Esophagus mucosa (tissue), 1 donor: ENCODE measurements around the gene HOXA11. TPM values are rescaled to one million over a fixed set of nuclear protein-coding genes. Genes with fewer than 3 reads are reported as not detected.

Experiments
- ATAC-seq: fragments of 200-7000 bp; cut with Tn5 transposase; one replicate; pipeline ENCODE4 v1.9.1; 2020
- total RNA-seq: library from RNA; stranded (reverse); gene quantifications from one replicate; pipeline ENCODE4 v1.2.4, GENCODE V29; 2023
- donor health status: DM: yes; HTN: yes; CAD: no.

Gene HOXA11
- total RNA-seq, 1 donor from 2014 or later: not detected

DNA sequence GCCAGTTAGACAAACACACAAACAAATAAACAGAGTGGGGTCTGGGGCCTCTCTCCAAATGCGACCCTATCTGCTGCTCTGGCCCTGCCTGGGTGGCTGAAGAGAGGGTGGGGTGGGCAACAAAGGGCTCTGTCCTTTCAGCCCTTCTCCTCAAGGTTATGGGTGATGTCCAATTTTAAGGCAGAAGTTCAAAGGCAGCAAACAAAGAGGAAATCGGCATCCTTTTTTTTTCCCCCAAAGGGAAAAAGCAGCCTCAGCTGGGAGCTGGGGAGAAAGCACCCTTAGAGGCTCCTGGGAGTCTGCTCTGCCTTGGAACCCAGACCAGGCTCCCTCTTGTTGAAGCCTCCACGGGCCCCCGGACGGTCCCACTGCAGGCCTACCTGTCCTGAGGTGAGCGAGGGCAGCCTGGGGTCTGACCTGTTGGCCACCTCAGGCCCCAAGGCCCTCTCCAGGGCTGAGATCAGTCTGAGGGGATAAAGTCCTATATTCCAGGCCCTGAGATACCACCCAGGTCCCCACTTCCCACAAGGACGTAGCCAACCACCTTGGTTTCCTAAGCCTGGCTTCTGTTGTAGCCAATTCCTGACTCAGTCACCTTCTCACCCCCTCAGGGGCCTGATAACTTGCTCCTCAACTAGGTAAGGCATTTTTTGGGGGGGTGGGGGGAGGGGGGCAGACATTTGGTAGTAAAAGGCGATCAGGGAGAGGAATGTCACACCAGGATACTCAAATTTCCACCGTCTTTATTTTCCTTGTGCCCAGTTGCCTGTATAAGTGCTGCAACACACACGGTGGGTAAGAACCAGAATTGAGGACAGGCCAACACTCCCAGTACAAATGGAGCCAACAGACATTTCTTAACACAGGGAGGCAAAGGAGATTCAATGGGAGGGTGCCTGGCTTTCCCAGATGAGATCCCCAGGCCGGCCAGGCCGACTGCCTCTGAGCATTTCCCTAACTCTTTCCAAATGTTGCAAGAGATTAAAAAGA lies 4.3 kb downstream of the HOXA11 start:
- ATAC-seq: no peak

DNA sequence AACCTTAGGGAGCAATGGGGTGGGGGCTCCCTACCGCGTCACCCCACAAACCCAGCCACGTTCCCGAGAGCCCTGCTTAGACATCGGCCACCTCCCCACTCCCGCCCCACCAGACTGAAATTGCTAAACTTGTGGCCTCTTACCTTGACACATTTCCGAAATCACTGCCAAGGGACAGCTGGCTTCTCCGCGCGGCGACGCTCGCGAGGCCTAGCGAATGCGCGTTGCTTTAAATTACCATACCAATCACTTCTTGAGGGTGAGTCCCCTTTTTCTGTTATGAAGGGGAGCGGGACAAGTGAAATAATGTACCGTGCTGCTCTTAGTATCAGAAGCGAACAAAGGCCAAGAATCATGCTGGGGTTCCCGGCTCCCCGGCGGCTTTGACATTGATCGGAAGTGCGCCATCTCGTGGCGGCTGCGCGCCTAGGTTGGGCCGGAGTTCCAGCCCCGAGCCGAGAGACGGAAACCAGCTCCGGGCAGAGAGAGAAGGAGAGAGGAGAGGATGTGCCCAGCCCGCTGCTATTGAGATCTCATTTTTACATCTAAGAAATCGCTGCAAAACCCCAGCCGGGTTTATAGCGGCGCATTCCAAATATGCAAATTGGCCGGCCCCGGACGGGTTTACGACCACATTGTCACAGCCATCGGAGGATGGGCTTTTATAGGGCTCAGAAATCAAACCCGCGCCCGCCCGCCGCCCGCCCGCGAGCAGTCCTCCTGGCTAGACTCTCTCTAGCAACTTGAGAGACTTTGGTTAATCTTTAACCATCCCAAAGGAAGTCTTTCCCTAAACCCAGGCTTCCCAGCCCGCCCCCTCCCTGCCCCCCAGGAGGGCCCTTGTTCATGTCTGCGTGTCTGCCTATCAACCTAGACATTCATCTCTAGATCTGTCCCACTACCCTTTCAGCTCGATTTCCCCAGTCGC lies 5.3 kb downstream of the HOXA11 start:
- ATAC-seq: peak; percentile 60

DNA sequence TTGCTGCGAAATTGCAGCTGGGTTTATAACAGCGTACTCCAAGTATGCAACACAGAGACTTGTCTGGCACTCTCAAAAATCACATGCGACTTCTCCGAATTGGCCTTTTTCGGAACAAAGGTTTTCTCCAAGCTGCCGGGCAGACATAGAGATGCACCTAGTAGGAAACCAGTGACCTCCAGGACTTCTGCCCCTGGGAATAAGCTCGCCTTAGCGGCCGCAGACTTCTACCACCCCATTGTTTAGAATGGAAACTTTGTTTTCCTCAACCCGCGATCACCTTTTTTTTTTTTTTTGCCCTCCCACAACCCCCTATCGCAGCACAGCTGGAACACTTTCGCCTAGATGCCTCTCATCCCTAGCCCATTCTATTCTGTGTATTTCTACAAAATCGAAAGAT lies 6.0 kb downstream of the HOXA11 start:
- no peak for ATAC-seq

DNA sequence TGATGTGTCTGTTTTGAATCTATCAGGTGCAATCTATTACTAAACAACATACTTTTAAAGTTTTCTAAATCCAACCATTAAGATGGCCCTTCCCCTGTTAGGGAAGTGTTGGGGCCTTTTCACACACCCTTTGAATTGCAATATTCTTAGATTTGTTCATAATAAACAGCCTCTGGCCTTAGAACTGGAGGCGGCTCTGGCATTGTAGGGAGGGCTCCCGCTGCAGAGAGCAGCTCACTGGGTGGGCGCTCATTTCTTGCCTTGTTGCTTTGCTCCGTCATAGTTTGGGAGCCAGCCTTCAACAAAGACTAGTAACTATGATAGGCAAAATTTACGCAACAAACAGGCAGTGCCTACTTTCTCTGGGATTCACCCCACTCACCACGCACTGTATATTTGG lies 6.7 kb downstream of the HOXA11 start:
- no peak for ATAC-seq

DNA sequence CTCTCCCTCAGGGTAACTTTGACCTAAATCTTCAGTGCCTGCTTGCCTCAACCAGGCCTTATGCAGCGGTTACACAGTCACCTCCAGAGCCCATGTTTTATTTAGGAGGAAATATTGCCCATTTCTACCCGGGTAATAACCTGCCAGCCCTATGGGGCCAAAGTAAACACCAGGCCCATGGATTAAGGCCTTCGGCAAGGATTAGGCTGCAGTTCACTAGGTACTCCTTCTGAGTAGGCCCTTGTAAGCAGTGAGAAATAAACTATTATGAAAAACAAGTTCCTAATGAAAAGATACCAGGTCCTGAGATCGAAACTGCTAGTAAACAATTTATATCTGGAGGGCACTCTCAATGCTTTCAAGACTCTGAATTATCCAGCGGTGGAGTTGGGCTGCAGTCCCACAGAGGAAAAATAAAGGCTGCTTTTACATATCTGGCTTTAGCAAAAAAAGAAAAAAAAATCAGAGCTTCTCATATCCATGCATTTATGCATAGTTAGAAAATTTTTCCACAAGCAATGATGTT lies 7.2 kb downstream of the HOXA11 start:
- no peak for ATAC-seq

DNA sequence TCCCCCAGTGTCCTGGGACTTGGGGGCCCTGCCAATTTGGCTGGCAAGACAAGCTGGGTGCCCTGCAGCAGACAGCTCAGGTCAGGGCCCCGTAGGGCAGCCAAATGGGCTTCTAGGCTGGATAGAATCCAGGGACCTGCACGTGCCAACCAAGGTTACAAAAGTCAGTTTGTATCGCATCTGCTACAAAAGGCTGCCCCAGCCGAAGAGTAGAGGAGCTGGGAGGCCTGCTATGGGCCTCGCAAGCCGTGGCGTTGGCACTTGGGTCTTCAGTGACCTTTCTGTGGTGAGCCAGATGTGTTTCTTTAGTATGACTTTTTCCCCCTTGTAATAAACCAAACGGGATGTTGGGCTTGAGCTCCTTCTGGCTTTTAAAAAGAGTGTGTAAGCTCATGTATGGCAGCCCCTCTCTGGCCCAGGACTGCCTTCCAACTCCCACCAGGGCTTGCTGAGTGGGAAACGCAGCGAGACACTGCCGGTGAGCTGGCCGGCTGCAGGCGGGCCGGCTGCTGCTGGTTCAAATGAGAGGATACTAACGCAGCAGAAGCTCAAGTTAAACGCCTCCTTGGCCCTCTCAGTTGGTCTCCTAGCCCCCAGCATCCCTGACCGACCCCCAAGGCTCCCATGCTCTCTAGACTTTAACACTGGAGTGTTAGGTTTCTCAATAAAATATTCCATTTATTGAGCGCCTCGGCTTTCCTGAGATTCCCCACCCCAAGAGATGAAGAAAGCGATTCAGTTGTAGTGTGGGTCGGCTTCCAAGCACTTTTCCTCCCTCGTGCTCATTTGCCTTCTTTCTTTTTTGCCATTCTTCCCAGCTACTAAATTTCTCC lies 7.9 kb downstream of the HOXA11 start:
- no peak for ATAC-seq

DNA sequence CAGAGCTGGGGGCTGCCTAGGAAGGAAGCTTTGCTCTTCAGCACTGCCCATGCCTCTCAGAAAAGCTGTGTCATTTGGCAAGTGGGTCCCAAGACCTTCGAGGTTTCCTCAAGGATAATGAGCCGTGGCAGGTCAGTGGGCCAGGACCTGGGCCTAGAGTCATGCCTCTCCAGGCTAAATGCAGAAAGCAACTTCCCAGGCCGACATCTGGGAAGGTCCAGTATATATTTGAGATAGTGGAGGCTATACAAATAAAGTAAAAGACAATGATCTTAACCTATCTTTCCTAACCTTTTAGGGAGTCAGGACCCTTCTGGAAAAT lies 8.5 kb downstream of the HOXA11 start:
- ATAC-seq: no peak

DNA sequence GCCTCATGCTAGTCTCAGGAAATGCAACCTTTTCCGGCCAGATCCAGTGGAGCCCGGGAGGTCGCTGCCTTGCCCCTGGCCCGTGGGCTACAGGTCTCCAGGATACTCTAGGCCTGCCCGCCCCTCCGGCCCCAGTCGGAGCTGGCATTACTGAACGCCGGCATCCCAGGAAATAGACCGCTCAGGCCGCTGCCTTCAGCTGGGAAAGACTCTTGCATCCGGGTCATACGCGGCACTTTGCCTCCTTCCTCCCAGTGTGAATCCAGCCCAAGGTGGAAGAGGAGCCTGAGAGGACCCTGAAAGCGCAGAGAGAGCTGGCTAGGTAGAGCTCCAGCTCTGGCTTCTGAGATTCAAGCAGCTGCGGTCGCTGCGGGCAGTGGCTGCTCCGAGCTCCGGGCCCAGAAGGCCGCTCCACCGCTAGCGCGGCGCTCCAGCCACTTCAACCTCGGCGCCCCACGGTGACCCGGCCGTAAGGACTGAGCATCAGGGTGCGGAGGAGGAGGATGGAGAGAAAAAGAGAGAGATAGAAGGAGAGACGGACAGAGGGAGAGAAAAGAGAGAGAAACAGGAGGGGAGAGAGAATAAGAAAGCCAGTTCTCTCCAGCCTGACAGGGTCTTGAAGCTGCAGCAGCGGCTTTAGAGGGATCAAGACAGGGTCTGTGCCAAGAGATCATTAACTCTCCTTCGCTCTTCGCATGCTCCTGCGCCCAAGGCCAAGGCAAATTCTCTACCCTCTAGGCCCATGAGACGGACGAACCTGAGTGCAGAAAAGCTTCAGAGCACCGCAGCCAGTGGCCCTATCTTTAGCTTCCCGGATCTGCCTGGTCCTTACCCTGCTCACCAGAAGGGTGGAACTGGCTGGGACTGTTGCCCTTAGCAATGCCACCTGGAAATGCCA lies 9.2 kb downstream of the HOXA11 start:
- no peak for ATAC-seq

DNA sequence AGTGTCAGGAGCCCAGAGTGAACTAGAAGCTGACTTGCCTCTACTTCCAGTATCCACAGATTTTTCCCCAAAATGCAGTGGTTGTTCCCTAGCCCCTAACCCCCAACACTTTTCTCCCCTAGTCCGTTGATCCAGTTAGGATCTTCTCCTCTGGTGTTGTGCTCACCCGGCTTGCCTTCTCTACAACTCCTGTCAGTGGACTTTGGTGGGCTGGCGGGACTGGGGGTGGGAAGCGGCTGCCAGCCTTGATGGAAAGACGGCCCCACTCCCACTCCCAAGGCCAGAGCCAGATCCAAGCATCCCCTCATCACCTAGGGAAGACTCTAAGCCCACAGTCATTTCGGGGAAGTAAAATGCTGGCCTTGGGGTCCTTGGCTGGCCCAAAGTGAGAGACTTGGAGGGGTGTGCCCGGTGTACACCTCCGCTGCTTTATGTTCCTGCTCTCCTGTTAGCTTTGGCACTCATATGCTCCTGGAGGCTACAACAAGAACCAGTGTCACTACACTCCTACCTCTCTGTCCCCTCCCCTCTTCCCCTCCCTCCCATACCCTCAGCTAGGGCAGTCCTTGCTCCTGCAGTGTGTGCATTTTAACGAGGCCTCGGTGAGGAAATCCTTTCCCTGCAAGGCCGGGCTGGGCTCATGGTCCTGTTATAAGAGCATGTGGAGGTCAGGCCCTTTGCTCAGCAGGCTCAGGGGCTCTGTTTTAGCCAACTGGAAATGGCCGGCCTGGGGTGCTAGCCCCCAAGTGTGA lies 10.0 kb downstream of the HOXA11 start:
- ATAC-seq: no peak

DNA sequence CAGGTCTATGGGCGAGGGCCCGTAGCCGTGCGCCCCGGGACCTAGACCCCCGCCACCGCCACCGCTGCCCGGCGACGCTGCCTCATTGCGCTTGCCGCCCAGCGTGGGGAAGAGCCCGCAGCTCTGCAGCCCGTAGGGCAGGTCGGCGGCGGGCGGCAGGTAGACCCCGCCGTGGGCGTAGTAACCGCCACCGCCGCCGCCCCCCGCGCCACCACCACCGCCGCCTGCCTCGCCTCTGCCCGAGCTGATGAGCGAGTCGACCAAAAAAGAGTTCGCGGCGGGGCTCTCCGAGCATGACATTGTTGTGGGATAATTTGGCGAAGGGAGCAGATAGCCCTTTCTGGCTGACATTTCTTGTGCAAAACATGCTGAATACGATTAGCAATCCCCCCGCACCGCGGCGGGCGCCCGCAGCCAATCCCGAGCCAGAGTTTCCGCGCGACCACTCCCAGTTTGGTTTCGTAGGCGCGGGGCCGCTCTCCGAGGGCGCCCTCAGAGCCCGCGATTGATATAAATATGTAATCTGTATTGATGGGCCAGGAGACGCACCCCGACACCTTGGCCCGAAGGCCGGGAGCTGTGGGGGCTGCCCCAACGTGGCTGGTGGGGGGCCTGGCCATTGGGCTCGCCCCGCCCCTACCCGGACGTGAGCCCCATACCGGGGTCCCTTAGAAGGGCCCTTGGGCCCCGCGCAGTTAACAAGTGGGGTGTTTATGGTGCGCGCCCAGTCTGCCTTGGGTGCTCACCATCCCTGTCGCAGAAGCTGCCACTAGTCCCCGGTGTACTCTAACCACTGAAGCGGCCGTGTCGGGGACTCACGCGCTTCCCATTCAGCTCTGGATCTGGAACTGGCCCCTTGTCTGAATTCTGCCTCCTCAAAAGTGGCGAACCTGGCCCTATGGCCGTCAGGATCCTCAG lies 10.8 kb downstream of the HOXA11 start, which contains the start of gene HOXA10:
HOXA10 (minus strand) TSS at position 365 of the 918 bp plus-strand sequence; CDS start at position 351, 14 bp downstream.
- no peak for ATAC-seq

DNA sequence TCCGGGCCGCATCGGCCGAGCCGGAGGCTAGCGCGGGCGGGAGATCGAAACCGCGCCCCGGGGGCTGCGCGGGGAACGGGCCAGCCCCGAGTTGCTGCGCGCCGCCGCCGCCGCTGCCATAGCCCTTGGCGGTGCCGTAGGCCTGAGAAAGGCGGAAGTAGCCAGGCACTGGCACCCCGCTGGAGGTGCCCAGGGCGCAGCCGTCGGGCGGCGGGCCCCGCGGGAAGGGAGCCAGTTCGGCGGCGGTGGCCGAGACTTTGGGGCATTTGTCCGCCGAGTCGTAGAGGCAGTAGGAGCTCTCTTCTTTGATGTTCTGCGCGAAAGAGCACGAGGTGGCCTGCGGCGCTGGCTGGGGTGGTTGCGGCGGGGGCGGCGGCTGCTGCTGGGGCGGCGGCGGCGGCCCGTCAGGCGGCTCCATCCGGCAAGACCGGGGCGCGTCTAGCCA lies 11.5 kb downstream of the HOXA11 start:
- peak; percentile 23 for ATAC-seq

DNA sequence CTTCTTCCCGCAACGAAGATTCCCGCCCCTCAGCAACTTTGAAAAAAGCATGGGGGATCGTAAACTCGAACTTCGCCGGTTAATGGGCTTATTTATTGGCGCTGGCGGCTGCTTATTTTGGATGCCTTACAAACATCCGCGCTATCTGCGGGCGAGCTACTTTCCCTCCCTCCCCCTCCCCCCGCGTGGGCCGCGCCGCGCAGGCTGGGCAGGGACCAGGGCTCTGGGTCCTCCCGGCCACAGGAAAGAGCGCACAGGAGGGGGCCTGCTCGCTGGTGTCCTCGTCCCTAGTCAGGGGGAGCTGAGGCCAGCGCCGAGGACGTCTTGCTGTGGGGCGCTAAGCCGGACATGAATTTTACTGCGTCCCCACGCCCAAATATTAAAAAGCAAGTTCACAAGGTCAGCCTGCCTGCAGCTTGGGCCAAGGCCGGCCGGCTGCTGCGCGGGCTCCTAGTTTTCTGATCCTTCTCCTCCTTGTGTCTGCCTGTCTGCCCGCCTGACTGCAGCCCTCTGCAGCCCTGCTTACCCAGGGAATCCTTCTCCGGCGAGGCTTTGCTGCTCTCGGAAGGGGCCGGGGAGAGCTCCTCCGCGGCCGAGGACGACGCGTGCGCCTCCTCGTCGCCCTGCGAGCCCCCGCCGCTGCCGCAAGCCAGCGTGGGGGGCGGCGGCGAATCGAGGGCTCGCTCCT lies 12.1 kb downstream of the HOXA11 start:
- ATAC-seq: peak; percentile 7

DNA sequence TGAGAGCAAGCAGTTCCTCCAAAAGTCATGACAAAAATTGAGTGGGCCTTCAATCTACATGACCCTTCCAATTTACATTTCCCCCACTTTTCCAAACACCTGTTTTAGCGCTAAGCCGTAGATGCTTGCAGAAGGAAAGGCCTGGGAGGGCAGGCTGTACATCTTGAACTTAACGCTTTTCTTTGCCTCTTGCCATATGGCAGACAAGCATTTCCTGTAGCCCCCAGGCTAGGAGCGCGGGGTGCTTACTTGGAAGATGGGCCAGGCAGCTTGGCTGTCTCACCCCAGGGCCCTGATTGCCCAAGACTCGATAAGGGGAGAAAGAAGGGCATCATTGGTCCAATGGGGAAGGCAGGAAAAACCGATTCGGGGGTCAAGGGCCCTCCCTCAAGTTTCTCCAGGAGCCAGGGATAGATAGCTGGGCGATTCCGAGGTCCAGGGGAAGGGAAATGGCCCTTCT lies 12.7 kb downstream of the HOXA11 start:
- ATAC-seq: no peak

DNA sequence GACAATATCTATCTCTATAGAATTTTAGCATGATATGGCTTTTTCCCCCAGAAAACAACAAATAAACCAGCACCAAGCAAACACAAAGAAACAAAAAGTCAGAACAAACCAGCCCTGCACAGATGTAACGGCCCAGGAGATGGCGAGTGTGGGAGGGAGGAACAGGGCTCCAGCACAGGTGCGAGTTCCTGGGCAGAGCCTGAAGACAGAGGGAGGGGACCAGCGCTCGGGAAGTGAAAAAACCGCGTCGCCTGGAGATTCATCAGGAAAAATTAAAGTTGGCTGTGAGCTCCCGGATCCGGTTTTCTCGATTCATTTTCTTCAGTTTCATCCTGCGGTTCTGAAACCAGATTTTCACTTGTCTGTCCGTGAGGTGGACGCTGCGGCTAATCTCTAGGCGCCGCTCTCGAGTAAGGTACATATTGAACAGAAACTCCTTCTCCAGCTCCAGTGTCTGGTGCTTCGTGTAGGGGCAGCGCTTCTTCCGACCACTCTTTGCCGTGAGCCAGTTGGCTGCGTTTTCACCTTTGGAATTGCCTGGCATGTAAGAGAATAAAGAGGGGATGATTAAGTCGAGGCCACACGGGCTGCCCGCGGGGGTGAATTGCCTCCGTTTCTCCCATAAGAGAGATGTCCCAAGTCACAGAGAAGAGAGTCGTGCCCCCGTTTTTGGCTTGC lies 13.3 kb downstream of the HOXA11 start:
- ATAC-seq: no peak

DNA sequence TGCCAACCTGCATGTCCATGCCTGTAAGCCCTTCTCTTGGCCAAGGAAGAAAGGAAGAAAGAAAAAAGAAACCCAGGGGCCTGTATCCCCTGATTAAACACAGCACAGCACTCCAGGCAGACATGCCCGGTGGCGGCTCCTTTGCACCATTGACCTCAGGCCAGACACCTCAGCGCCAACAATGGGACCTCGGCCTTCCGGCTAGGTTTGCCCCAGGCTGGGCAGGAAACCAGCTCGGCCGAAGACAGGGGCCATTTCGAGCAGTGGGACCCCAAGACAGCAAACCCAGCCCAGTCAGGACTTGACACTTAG lies 13.8 kb downstream of the HOXA11 start:
- no peak for ATAC-seq

DNA sequence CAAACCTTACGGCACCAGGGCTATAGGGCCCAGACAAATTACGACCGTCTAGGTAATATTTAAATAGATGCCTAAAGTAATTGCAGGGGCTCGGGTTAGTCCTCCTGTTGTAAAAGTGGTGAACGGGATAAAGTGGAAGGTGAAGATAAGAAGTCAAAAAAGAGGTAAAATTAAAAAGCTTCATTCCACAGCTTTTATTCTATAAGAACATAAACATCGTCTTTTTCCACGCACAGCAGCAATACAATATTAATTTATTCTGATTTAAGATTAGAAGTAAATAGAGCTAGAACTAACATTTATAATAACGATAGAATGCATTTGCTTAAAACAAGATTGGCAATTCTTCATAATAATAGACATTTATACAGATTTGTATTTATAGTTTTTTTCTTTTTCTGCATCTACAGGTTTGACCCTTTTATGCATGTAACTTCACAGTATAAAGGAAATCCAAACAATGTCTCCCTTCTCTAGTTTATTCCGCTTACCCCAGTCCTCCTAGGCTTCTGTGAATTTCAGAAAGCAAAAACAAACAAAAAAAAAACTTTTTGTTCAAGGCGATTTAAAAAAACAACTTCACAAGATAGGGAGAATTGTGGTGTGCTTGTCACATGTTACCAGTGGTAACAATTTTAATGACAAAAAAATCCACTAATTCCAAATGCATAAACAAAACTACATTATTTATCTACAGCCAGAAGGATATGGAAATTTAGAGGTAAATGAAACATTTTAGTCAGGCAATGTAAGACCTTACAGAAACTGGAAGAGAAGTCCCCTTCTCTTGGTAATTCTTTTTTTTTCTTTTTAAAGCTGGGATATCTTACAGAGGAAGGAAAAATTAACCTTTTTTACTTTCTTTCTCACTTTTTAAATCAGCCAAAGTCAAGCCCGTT lies 14.4 kb downstream of the HOXA11 start:
- ATAC-seq: no peak
